Measurements from ENCODE around the gene CCL2.

Gene CCL2

GRCh38 chr17:34257299-34257985 lies 2.4 kb downstream of the CCL2 start:
- Histone ChIP-seq H3K27me3 (no peaks in the 10 kb centered on the region), H3K4me1 (peaks cover 5 to 51% (median 45%) of the 10 kb centered on the region in 4 donors), H3K9me3 (no peaks in the 10 kb centered on the region), H3K36me3 (no peaks in the 10 kb centered on the region), H3K27ac (no peak overlapping the region), H3K4me3 (no peak overlapping the region)
- DNase-seq, result no peak
- no peak for TF ChIP-seq CTCF (IDR thresholded peaks at IDR 0.05)
- intact Hi-C loops (cut with DNase I; ENCODE audit: low total_unique reads), result no loop called here

- intact Hi-C loops (cut with DNase I; ENCODE audit: low total_unique reads), result loop anchor here (2.0 kb wide), 1 partner anchor 53 kb away; no protein-coding TSS in a partner anchor
- Histone ChIP-seq H3K36me3 (no peaks in the 10 kb centered on the region), H3K4me1 (peaks cover under 1 to 46% (median 40%) of the 10 kb centered on the region in 4 donors), H3K9me3 (no peaks in the 10 kb centered on the region), H3K27me3 (no peaks in the 10 kb centered on the region), H3K4me3 (no peak overlapping the region), H3K27ac (no peak overlapping the region)
- DNase-seq, result no peak
- TF ChIP-seq CTCF (IDR thresholded peaks at IDR 0.05), result no peak
These were observed 2.9 kb downstream of the CCL2 start for GRCh38 chr17:34257986-34258326.

DNA sequence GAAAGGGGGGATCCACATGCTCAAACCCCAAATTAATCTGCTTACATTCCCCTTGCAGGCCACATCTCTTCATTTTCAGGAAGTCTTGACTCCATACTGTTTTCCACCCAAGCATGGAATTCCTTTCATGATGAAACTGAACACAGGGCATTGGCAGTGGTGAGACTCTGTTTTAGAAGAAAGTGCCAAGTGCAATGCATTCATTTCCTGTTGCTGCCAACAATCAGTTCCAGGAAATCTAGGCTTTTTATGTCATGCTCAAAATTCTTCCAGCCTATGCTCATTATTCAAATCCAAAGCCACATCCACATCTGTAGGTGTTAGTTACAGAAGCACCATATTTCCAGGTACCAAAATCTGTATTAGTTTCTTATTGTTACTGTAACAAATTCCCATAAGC lies 4.1 kb downstream of the CCL2 start:
- DNase-seq, result no peak
- intact Hi-C loops (cut with DNase I; ENCODE audit: low total_unique reads), result loop anchor here (2.0 kb wide), 1 partner anchor 54 kb away; no protein-coding TSS in a partner anchor

DNA sequence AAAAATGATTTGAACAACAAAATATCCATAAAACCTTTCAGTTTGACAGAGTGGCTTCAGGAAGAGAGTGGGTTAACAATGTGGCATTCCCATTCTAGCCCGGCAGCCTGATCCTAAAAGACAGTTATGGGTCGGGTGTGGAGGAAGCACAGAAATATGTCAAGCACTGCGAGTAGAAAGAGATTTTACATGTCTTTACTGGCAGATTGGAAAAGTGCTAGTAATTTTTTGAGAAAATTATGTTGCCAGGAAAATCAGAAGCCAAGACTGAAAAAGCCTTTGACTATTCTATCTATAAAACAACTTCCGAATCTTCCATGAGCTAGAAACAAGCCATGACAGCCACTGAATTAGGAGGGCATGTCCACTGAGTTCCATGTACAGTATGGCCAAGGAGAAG lies 5.8 kb downstream of the CCL2 start:
- Histone ChIP-seq H3K9me3 (no peaks in the 10 kb centered on the region), H3K4me1 (peaks cover 0 to 17% (median 13%) of the 10 kb centered on the region in 4 donors), H3K36me3 (no peaks in the 10 kb centered on the region), H3K4me3 (no peak overlapping the region), H3K27me3 (no peaks in the 10 kb centered on the region), H3K27ac (no peak overlapping the region)
- no peak for DNase-seq
- TF ChIP-seq CTCF (IDR thresholded peaks at IDR 0.05), result no peak
- intact Hi-C loops (cut with DNase I; ENCODE audit: low total_unique reads), result no loop called here

More for the DNA sequence above, 4.1 kb downstream of the CCL2 start:
- Histone ChIP-seq H3K4me3 (no peak overlapping the region), H3K36me3 (no peaks in the 10 kb centered on the region), H3K27ac (no peak overlapping the region), H3K27me3 (no peaks in the 10 kb centered on the region), H3K4me1 (peaks cover 0 to 34% (median 29%) of the 10 kb centered on the region in 4 donors), H3K9me3 (no peaks in the 10 kb centered on the region)
- no peak for TF ChIP-seq CTCF (IDR thresholded peaks at IDR 0.05)

DNA sequence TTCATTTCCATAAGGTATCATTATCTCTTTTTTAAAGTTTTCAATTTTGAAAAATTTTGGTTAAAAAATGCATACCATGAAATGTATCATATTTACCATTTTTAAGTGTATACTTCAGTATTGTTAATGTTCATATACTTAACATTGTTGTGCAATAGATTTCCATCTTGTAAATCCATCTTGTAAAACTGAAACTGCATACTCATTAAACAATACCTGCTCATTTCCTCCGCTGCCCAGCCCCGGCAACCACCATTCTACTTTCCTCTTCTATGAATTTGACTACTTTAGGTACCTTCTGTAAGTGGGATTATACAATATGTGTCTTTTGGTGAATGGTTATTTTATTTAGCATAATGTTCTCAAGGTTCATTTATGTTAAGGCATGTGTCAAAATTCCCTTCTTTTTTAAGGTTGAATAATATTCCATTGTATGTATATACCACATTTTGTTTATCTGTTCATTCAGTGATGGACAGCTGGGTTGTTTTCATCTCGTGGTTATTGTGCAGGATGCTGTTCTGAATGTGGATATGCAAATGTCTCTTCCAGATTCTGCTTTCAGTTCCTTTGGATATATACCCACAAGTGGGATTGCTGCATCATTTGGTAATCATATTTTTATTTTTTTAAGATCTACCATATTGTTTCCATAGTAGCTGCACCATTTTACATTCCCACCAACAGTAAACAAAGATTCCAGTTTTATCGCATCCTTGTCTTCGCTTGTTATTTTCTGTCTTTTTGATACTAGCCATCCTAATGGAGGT lies 6.7 kb downstream of the CCL2 start:
- H3K4me3 ChIP-seq, result no peak overlapping the region
- no peak overlapping the region for H3K27ac ChIP-seq
- TF ChIP-seq CTCF (IDR thresholded peaks at IDR 0.05), result no peak
- no peaks in the 10 kb centered on the region for H3K27me3 ChIP-seq
- intact Hi-C loops (cut with DNase I; ENCODE audit: low total_unique reads), result no loop called here
- peaks cover 0 to 10% (median 7%) of the 10 kb centered on the region in 4 donors for H3K4me1 ChIP-seq
- H3K9me3 ChIP-seq, result no peaks in the 10 kb centered on the region
- H3K36me3 ChIP-seq, result no peaks in the 10 kb centered on the region
- no peak for DNase-seq
